Prostate gland (tissue), 2 donors: ENCODE measurements around the gene KRTAP12-4.

Source experiments
- POLR2A ChIP-seq: fragments of 450-650 bp; IDR thresholded peaks from one replicate; pipeline ENCODE4 v1.6.1; 2016; ENCODE audit warnings: antibody characterized with exemption, mild to moderate bottlenecking
- POLR2AphosphoS5 ChIP-seq: sonication (generic); formaldehyde crosslinking; IDR thresholded peaks from one replicate; pipeline ENCODE4 v1.6.1; 2017; ENCODE audit warnings: antibody characterized with exemption
- TF ChIP-seq, protein P1 (sequence below), 4 experiments: fragments of 200-600 bp in 2 of 4; fragments of 450-650 bp in 2 of 4; sonication (generic) in 2 of 4; IDR thresholded peaks; 1 replicate in 3 of 4; 2 replicates in 1 of 4; pipeline ENCODE4 v1.5.1; 2016 to 2019; ENCODE audit warnings: antibody characterized with exemption in 4 of 4, mild to moderate bottlenecking in 2 of 4, moderate library complexity in 2 of 4

DNA sequence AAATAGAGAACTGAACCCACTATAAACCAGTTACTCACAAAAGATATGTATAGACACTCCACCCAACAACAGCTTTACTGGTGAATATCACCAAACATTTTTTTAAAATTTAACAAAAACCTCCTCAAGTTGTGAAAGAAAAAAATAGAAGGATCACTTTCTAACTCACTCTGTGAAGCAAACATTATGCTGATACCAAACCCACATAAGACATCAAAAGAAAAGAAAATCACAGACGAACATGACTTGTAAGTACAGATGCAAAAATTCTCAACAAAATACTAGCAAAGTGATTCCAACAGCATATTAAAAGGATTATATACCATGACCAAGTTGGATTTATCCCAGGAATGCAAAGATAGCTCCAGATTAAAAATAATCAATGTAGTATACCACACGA, 37.2 kb upstream of the KRTAP12-4 start:
- TF ChIP-seq POLR2A = no peak
- TF ChIP-seq, protein P1, sequence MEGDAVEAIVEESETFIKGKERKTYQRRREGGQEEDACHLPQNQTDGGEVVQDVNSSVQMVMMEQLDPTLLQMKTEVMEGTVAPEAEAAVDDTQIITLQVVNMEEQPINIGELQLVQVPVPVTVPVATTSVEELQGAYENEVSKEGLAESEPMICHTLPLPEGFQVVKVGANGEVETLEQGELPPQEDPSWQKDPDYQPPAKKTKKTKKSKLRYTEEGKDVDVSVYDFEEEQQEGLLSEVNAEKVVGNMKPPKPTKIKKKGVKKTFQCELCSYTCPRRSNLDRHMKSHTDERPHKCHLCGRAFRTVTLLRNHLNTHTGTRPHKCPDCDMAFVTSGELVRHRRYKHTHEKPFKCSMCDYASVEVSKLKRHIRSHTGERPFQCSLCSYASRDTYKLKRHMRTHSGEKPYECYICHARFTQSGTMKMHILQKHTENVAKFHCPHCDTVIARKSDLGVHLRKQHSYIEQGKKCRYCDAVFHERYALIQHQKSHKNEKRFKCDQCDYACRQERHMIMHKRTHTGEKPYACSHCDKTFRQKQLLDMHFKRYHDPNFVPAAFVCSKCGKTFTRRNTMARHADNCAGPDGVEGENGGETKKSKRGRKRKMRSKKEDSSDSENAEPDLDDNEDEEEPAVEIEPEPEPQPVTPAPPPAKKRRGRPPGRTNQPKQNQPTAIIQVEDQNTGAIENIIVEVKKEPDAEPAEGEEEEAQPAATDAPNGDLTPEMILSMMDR (IDR thresholded peaks at IDR 0.05) = no peak
- no peak for TF ChIP-seq POLR2AphosphoS5
